A549 treated with DMSO at 1 μM for 4 hours (cell line): ENCODE measurements around the gene KLF2. TPM values are rescaled to one million over a fixed set of nuclear protein-coding genes. Genes with fewer than 3 reads are reported as not detected.

ENCODE experiments used
- total RNA-seq: library from RNA; stranded (reverse); fragments of 200-300 nt; extraction: Qiagen RNA extraction; gene quantifications from 5 replicates; pipeline ENCODE4 v1.2.3, GENCODE V29; 2022; ENCODE audit warnings: low read depth

KLF2 gene
- total RNA-seq, result 8.2 to 22.6 TPM (median 19.5 TPM) in 5 replicates

DNA sequence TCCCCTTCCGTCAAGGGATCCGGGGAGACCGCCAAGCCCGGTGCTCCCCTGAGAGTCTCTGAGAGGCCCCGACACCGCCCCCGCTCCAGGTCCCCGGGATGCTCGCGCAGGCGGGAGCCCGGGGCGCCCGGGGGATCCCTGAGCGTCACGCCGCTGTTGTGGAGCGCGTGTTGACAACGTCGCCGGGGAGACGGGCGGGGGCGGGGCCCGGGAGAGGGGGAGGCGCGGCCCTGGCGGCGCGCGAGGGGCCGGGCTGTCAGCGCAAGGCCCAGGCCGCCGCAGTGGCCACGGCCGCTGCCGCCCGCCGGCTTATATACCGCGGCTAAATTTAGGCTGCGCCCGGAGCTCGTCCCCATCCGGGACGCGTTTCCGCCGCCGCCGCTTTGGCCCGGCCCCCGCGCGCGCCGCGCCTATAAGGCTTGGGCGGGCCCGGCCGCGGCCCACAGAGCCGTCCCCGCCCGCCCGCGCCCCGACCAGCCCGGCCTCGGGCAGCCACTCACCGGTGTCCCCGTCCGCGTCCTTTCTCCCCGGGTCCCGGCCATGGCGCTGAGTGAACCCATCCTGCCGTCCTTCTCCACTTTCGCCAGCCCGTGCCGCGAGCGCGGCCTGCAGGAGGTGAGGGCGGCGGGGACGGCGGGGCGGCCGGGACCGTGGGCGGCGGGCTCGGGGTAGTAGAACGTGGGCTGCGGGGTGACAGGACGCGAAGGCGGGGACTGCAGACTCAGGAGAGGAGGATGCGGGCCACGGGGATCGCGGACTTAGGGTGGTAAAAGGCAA, at the start of gene KLF2:
KLF2 (plus strand) TSS at position 443 of the 777 bp plus-strand sequence; CDS start at position 541, 98 bp downstream.

Other genes starting within 250 kb of the KLF2 start
- gene TPM4, start 248.3 kb upstream of the KLF2 start, total RNA-seq, result 357 to 457 TPM (median 429 TPM) in 5 replicates
- 41.0 to 61.3 TPM (median 44.4 TPM) in 5 replicates for gene RAB8A, start 212.9 kb upstream of the KLF2 start, total RNA-seq
- 0.05 to 0.15 TPM in 2 of 5 replicates, not detected in the others for gene HSH2D, start 181.1 kb upstream of the KLF2 start, total RNA-seq
- gene CIB3, start 151.3 kb upstream of the KLF2 start, total RNA-seq, result not detected in 5 replicates
- gene FAM32A, start 139.4 kb upstream of the KLF2 start, total RNA-seq, result 88.2 to 96.3 TPM (median 92.0 TPM) in 5 replicates
- gene AP1M1, start 126.9 kb upstream of the KLF2 start, total RNA-seq, result 56.4 to 66.0 TPM (median 62.6 TPM) in 5 replicates
- 15.2 to 17.1 TPM (median 15.6 TPM) in 5 replicates for gene EPS15L1, start 147.1 kb downstream of the KLF2 start, total RNA-seq
- 0.07 TPM in 1 of 5 replicates, not detected in the others for gene CALR3, start 171.3 kb downstream of the KLF2 start, total RNA-seq
- 1.8 to 3.5 TPM (median 3.1 TPM) in 5 replicates for gene C19orf44, start 171.6 kb downstream of the KLF2 start, total RNA-seq
- 28.3 to 36.4 TPM (median 33.2 TPM) in 5 replicates for gene CHERP, start 217.6 kb downstream of the KLF2 start, total RNA-seq
- 20.0 to 22.8 TPM (median 22.0 TPM) in 5 replicates for gene SLC35E1, start 247.6 kb downstream of the KLF2 start, total RNA-seq